NCI-H2227 treated with DMSO at 0.1 percent for 48 hours (cell line): ENCODE measurements around the gene HSF2BP.
"Not testable (repeated sequence)": the region's sequence is repeated elsewhere in the genome, so short reads cannot be mapped to it uniquely, and the experiment has no call there.

ENCODE experiments used
- DNase-seq: peaks from one replicate; lab custom pipeline; 2025; lab: John Stamatoyannopoulos, UW

The HSF2BP gene

GRCh38 chr21:43597052-43597451 lies 62.2 kb downstream of the HSF2BP start:
- DNase-seq: no peak

DNA sequence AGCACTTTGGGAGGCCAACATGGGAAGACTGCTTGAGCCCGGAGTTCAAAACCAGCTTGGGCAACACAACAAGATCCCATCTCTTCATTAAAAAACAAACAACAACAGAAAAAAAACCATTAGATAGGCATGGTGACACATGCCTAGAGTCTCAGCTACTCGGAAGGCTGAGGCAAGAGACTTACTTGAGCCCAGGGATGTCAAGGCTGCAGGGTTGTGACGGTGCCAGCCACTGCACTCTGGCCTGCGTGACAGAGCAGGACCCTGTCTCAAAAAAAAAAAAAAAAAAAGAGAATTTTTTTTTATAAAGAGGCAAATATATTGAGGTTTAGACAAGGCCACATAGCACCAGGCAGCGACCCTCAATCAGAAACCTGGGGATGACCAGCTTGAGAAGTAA lies 62.7 kb downstream of the HSF2BP start:
- DNase-seq: no peak

DNA sequence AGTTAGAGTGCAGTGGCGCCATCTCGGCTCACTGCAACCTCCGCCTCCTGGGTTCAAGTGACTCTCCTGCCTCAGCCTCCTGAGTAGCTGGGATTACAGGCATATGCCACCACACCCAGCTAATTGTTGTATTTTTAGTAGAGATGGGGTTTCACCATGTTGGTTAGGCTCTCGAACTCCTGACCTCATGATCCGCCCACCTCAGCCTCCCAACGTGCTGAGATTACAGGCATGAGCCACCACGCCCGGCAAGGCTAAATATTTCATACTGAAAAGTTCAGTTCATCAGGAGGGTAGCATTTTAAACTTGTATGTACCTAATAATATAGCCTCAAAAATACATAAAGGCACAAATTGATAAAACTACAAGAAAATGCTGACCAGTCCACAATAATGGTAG lies 63.5 kb downstream of the HSF2BP start:
- not testable (repeated sequence) for DNase-seq

GRCh38 chr21:43593078-43593477 lies 66.2 kb downstream of the HSF2BP start:
- DNase-seq: no peak

DNA sequence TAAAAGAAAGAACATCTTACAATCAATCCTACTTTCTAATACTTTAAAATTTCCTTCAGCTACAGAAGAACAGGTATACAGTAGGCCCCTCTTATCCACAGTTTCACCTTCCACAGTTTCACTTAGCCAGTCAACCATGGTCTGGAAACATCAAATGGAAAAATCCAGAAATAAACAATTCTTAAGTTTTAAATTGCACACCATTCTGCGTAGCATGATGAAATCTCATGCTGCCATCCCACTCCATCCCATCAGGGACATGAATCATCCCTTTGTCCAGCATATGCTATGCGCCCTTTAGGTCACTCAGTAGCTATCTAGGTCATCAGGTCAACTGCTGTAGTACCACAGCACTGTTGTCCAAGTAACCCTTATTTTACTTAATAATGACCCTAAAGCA lies 67.7 kb downstream of the HSF2BP start:
- no peak for DNase-seq

GRCh38 chr21:43590194-43590593 lies 69.1 kb downstream of the HSF2BP start:
- no peak for DNase-seq

GRCh38 chr21:43588957-43589356 lies 70.3 kb downstream of the HSF2BP start:
- no peak for DNase-seq

GRCh38 chr21:43585924-43586413 lies 73.3 kb downstream of the HSF2BP start:
- peak; percentile 11 for DNase-seq

DNA sequence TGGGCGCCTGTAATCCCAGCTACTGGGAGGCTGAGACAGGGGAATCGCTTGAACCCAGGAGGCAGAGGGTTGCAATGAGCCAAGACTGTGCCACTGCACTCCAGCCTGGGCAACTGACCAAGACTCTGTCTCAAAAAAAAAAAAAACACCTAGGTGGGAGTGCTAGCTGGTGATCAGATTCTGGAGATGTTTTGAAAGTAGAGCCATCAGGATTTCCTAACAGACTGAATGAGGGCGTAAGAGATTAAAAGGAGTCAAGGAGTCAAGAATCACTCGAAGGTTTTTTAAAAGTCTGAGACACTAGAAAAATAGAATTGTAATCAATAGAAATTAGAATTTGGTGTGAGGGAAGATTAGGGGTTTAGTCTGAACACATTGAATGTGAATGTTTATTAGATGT lies 73.8 kb downstream of the HSF2BP start:
- DNase-seq: no peak

DNA sequence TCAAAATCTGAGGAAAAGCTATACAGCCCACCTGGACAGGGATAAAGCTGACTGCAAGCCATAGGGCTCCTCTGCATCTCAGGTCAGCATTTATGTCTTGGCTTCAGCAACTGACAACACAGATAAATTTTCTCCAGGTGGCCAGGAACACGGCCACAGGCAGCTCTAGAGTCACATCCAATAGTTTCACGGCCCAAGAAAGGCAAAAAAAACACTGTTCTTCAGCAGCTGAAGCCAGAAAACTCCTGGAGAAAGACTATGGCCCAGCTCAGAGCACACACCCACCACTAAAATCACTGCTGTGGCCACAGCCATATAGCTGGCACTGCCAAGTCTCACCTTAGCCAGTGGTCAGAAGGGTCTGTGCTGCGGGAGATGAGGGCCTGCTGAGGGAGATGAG lies 77.8 kb downstream of the HSF2BP start:
- DNase-seq: no peak

GRCh38 chr21:43578677-43579303 lies 80.5 kb downstream of the HSF2BP start:
- no peak for DNase-seq

DNA sequence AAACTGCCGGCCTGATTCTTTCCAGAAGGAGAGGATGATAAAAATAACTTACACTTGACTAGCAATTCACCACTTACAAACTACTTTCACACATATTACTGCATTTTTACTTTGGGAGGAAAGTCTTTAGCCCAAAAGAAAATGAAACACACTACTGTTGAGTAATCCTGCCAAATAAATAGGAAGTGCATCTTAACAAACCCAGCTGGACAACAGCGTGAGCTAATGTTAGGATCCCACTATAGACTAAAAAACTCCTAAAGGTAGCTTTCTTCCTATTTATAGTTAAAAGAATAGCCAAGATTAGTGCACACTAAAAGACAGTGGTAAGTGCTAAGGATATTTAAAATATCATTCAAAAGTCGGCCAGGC lies 83.8 kb downstream of the HSF2BP start:
- DNase-seq: no peak

DNA sequence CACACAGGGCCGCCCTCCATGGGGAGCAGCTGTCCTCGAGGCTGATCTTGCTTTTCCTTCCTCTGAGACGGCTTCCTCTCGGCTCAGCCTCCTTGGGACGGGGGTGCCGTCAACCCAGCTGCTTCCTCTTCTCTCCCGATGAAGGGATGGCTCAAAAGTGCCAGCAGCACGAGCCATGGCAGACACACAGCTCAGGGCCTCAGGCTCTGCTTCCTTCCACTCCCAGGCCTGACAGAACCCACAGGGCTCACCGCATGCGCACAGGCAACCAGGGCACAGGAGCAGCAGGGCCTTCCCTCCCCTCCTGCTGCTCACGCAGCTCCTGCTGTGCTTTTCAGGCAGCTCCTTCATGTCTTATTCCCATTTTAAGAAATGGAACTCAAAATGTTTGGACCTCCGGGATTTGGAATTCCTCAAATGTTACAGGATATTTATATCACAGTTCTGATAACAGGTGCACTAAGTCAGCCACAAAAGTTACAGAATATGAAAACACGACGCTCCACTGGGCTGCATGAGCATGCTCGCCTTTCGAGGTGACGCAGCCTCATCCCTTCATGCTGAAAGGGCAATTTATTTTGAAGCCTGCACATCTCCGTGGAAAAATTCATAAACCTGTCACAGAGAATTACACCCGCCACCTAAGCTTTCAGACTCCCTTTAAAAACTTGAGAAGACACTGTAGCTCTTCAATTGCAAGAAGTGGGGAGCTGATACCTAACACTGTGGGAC lies 84.4 kb downstream of the HSF2BP start:
- DNase-seq: no peak

- DNase-seq: no peak
Measured at GRCh38 chr21:43573921-43574320, 85.4 kb downstream of the HSF2BP start.

- DNase-seq: no peak
Measured at GRCh38 chr21:43572446-43572845, 86.8 kb downstream of the HSF2BP start.

DNA sequence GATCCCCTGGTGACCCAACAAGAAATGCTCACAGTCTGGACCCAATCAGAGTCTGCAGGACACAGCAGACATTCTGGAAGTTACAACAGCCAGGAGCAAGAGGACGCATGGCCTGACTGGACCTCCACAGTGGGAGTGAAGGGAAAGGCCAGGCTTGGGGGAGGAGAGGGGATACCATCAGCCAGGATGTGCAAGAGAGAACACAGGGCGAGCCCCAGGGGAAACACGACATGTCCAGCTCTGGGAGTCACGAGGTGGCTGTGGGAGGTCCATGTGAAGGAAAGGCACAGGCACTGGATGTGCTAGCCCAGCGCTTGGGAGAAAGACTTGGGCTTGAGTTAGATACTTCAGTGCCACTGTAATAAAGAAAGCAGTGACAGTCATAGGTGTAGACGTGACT lies 87.3 kb downstream of the HSF2BP start:
- DNase-seq: no peak

DNA sequence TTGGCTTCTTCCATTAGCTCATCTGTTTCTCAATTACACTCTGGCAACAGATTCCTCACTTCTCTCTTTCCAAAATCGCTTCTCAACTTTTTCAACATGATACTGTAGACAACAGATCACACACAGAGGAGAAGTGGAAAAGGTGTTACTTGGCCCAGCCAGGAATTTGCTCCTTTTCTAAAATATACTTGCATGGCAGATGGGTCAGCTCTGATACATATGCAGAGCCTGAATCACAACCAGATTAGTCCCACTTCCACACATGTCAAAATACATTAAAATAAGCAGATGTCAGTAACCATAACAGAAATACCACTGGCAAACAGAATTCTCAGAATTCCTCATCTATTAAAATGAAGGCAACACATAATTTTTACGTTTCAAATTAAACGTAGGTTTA lies 89.1 kb downstream of the HSF2BP start:
- DNase-seq: not testable (repeated sequence)

GRCh38 chr21:43562451-43562850 lies 96.8 kb downstream of the HSF2BP start:
- DNase-seq: not testable (repeated sequence)

DNA sequence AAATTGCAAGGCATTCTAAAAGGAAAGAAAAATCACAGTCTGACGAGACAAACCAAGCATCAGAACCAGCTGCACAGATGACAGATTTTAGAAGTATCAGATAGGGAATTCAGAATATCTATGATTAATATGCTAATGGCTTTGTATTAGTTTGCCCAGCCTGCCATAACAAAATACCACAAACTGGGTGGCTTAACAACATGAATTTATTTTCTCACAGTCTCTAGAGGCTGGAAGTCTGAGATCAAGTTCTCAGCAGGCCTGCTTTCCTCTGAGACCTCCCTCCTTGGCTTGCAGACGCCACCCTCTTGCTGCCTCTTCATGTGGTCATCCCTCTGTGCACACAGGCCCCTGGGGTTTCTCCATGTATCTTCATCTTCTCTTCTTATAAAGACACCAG lies 118.7 kb downstream of the HSF2BP start:
- not testable (repeated sequence) for DNase-seq

GRCh38 chr21:43522495-43523131 lies 136.7 kb downstream of the HSF2BP start:
- not testable (repeated sequence) for DNase-seq

- DNase-seq: not testable (repeated sequence)
Measured at GRCh38 chr21:43517701-43518100, 141.6 kb downstream of the HSF2BP start.

DNA sequence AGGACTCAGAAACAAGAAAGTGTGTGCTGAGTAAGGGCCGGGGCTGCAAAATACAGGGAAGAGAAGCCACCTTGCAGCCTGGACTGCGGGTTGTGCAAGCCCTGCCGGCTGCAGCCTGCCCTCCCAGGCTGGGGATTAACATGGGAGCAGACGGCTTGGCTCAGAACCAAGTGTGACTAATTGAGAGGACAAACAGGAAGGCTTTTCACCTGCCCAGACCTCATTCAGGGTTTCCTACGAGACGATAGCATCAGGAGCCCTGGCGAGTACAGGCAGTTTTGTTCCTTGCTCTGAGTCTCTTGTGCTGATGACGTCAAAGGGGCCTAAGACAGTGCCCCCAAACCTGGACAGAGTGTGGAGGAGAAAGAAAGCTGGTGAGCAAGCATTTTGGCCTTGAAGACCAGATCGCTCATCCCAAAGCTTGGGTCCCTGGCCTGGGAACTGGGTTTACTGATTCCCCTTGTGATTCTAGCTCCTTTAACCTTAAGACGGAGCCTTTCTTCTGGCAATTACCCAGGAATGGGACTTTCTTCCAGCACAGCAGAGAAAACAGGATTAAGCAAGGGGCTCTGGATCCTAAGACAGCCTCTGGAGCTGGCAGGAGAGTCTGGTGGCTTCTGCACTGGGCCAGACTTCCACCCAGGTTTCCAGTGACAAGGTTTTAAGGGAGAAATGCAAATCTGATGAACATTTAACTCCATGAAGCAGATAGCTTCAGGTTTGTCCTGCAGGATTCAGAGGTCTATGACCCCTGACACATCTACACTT lies 142.2 kb downstream of the HSF2BP start:
- not testable (repeated sequence) for DNase-seq
